Nephron progenitor cell (in vitro differentiated cells): ENCODE measurements around the gene PRDM16.

Experiments used
- DNase-seq: peaks from one replicate; pipeline ENCODE4 v3.0.0; 2021
- H3K27ac Mint-ChIP-seq: 2 replicates; pipeline ENCODE4 v1.8.0; 2021; ENCODE audit warnings: mild to moderate bottlenecking, moderate library complexity, mixed read lengths
- H3K27me3 Mint-ChIP-seq: 2 replicates; pipeline ENCODE4 v1.8.0; 2021; ENCODE audit warnings: mild to moderate bottlenecking, low read depth, mixed read lengths; ENCODE audit not compliant: poor library complexity
- H3K36me3 Mint-ChIP-seq: 2 replicates; pipeline ENCODE4 v1.8.0; 2021; ENCODE audit warnings: low read depth, mixed read lengths
- H3K4me1 Mint-ChIP-seq: 2 replicates; pipeline ENCODE4 v1.8.0; 2021; ENCODE audit warnings: mixed read lengths
- H3K4me3 Mint-ChIP-seq: 2 replicates; pipeline ENCODE4 v1.8.0; 2021; ENCODE audit warnings: mild to moderate bottlenecking, moderate library complexity, mixed read lengths
- H3K9me3 Mint-ChIP-seq: 2 replicates; pipeline ENCODE4 v1.8.0; 2021; ENCODE audit warnings: mild to moderate bottlenecking, moderate library complexity, mixed read lengths
- CTCF ChIP-seq: fragments of 200-600 bp; sonication (generic); IDR thresholded peaks from 2 replicates; pipeline ENCODE4 v1.5.0; 2021; ENCODE audit warnings: antibody characterized with exemption

The PRDM16 gene

GRCh38 chr1:3304692-3305091, 235.7 kb downstream of the PRDM16 start:
- H3K27me3 Mint-ChIP-seq: peaks cover 49% of the 10 kb centered on the region
- TF ChIP-seq CTCF: no peak
- no peaks in the 10 kb centered on the region for H3K36me3 Mint-ChIP-seq
- no peak overlapping the region for H3K4me3 Mint-ChIP-seq
- H3K4me1 Mint-ChIP-seq: peaks cover 23% of the 10 kb centered on the region
- DNase-seq: no peak
- no peaks in the 10 kb centered on the region for H3K9me3 Mint-ChIP-seq
- H3K27ac Mint-ChIP-seq: no peak overlapping the region

- no peak overlapping the region for H3K27ac Mint-ChIP-seq
- H3K9me3 Mint-ChIP-seq: no peaks in the 10 kb centered on the region
- DNase-seq: no peak
- H3K36me3 Mint-ChIP-seq: no peaks in the 10 kb centered on the region
- peaks cover 49% of the 10 kb centered on the region for H3K27me3 Mint-ChIP-seq
- H3K4me1 Mint-ChIP-seq: peaks cover 28% of the 10 kb centered on the region
- no peak for TF ChIP-seq CTCF
- no peak overlapping the region for H3K4me3 Mint-ChIP-seq
Observed at GRCh38 chr1:3305156-3305555, 236.2 kb downstream of the PRDM16 start.

DNA sequence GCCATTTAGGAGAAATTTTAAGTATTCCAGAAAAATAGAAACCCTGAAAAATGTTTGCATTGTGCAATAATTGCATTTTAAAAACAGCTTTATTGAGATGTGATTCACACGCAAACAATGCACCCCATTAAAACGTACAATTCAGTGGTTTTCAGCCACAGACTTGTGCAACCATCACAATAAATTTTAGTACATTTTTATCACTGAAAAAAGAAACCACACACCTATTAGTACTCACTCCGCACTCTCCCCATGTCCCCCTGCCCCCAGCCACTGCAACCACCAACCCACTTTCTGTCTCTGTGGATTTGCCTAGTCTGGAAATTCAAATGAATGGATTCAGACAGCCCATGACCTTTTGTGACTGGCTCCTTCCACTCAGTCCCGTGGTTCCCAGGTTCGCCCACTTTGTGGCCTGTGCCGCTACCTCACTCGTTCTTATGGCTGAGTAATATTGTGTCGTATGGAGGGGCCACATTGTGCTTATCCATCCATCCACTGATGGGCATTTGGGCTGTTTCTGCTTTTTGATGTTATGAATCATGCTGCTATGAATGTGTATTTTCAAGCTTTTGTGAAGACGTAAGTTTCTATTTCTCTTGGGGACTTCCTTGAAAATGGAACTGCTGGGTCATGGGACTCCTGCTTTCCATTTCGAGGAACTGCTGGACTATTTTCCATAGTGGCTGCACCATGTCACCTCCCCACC, 237.7 kb downstream of the PRDM16 start:
- no peak overlapping the region for H3K4me3 Mint-ChIP-seq
- DNase-seq: no peak
- H3K27me3 Mint-ChIP-seq: peaks cover 45% of the 10 kb centered on the region
- H3K27ac Mint-ChIP-seq: no peak overlapping the region
- peaks cover 42% of the 10 kb centered on the region for H3K4me1 Mint-ChIP-seq
- no peaks in the 10 kb centered on the region for H3K36me3 Mint-ChIP-seq
- no peak for TF ChIP-seq CTCF
- no peaks in the 10 kb centered on the region for H3K9me3 Mint-ChIP-seq

DNA sequence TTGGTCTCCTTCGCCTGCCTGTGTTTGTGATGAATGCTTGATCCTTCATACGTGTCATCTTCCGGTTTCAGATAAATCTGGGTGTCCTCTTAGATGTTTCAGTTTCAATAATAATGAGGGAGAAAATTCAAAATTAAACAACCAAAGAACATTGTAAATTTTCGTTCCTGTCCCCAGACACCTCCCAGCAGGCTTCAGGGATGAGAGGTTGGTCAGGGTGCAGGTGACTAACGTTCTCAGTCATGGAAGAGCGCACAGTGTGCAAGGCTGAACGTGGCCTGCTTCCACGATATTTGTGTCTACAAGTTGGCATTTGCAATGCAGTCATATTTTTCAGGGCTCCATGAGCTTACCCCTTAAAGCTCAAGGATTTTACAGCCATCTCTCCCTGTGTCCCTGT, 238.4 kb downstream of the PRDM16 start:
- no peak for DNase-seq
- Mint-ChIP-seq H3K27ac (no peak overlapping the region), H3K36me3 (no peaks in the 10 kb centered on the region), H3K4me3 (no peak overlapping the region), H3K9me3 (no peaks in the 10 kb centered on the region), H3K27me3 (peaks cover 43% of the 10 kb centered on the region), H3K4me1 (peaks cover 42% of the 10 kb centered on the region)
- no peak for TF ChIP-seq CTCF

- no peak for TF ChIP-seq CTCF
- no peaks in the 10 kb centered on the region for H3K36me3 Mint-ChIP-seq
- H3K27me3 Mint-ChIP-seq: peaks cover 43% of the 10 kb centered on the region
- DNase-seq: no peak
- H3K4me3 Mint-ChIP-seq: no peak overlapping the region
- H3K9me3 Mint-ChIP-seq: no peaks in the 10 kb centered on the region
- H3K4me1 Mint-ChIP-seq: peaks cover 49% of the 10 kb centered on the region
- H3K27ac Mint-ChIP-seq: no peak overlapping the region
Observed at GRCh38 chr1:3308053-3308452, 239.1 kb downstream of the PRDM16 start.

DNA sequence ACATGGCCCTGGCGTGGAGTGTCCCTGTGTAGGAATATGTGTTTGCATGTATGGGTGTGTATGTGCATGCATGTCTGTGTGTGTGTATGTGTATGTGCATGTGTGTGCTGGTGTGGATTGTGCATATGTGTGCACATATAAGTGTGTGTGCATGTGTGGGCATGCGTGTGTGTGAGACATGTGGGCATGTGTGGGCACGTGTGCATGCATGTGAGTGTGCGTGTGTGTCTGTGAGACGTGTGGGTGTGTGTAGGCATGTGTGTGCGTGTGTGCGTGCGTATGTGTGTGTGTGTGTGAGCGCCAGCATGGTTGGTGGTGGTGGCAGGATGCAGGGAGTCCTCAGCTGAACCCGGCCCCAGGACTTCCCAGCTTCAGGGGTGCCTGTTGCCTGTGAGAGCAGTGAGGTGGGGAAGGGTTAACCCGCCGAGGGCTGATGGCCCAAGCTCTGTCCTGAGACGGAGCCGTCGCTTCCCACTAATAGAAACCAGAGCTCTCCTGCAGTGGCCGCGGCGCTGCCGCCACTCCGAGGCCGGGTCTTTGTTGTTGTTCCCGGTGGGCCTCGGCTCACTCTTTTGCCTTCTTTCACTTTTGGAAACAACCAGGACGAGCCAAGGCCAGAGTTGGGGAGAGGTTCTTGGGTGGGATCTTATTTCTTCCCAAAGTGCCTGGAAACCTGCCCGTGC, 241.9 kb downstream of the PRDM16 start:
- no peak for TF ChIP-seq CTCF
- Mint-ChIP-seq H3K4me1 (peaks cover 77% of the 10 kb centered on the region), H3K36me3 (no peaks in the 10 kb centered on the region), H3K27ac (no peak overlapping the region), H3K27me3 (peaks cover 36% of the 10 kb centered on the region), H3K4me3 (peak overlapping the region; percentile 28), H3K9me3 (no peaks in the 10 kb centered on the region)
- DNase-seq: no peak
